Measurements from ENCODE around the gene NACAD.
A peak's percentile ranks its signal among the peaks of the same experiment; 100 is the strongest.

The NACAD gene

DNA sequence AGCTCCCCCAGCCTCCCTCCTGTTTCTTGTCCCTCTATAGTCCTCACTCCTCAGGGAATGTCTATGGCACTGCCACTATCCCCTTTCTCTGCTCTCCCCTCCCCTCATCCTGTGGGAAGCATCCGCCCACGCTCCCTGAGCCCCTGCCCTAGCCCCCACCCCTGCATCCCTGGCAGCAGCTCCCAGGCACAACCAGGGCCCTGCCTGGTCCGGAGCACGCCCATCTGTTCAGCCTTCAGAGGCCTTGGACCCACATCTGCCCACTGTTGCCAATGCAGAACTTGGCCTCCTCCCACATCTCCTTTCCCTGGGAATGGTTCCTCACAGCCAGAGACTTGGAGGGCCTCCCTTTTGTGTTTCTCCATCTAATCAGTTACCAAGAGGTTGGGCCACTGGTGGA, 43.1 kb upstream of the NACAD start:
- DNase-seq (ENCODE audit: low read depth in 2 of 2) = no peak
- TF ChIP-seq, protein P1, sequence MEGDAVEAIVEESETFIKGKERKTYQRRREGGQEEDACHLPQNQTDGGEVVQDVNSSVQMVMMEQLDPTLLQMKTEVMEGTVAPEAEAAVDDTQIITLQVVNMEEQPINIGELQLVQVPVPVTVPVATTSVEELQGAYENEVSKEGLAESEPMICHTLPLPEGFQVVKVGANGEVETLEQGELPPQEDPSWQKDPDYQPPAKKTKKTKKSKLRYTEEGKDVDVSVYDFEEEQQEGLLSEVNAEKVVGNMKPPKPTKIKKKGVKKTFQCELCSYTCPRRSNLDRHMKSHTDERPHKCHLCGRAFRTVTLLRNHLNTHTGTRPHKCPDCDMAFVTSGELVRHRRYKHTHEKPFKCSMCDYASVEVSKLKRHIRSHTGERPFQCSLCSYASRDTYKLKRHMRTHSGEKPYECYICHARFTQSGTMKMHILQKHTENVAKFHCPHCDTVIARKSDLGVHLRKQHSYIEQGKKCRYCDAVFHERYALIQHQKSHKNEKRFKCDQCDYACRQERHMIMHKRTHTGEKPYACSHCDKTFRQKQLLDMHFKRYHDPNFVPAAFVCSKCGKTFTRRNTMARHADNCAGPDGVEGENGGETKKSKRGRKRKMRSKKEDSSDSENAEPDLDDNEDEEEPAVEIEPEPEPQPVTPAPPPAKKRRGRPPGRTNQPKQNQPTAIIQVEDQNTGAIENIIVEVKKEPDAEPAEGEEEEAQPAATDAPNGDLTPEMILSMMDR (IDR thresholded peaks at IDR 0.05; ENCODE audit: low read depth, low read length) = no peak

DNA sequence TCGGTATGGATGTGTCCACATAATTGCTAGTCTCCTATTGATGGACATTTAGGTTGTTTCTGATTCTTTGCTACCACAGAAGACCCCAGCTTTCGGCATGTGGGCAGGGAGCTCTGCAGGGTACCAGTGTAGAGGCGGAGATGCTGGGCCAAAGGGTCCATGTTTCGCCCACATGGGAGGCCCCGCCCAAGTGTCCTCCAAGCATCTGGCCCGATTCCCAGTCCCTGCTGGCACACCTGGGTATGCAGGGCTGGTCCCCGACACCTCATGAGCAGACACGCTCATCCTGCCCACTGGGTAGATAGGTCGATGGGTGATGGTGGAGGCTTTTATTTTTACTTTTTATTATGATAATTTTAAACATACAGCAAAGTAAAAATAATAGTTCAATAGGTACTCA, 42.1 kb upstream of the NACAD start:
- no peak for DNase-seq (ENCODE audit: low read depth in 2 of 2)
- TF ChIP-seq, protein P1 (IDR thresholded peaks at IDR 0.05; ENCODE audit: low read depth, low read length) = no peak

More for the DNA sequence above, 43.1 kb upstream of the NACAD start:
- H3K4me3 ChIP-seq (replicated peaks in 1 of 2; ENCODE audit: low read depth in 2 of 2, low read length in 2 of 2) = no peak overlapping the region

DNA sequence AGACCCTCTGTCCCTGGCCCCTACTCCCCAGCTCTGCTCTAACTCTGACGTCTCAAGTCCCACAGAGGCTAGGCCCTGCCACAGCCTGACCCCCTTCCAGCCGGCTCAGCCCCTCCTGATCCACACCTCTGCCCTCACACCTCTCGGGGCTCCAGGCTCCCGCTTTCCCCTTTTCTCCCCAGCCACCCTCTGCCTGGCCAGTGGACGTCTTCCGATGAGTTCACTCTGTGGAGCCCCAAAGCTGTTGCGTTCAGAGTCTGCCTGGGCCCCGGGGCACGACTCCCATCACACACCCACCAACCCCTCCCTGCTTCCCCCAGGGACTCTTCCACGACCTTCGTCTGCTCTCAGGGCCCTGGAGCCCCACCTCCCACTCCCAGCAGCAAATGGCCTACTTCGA, 41.1 kb upstream of the NACAD start:
- H3K4me3 ChIP-seq (replicated peaks in 1 of 2; ENCODE audit: low read depth in 2 of 2, low read length in 2 of 2) = no peak overlapping the region
- TF ChIP-seq, protein P1 (IDR thresholded peaks at IDR 0.05; ENCODE audit: low read depth, low read length) = no peak
- DNase-seq (ENCODE audit: low read depth in 2 of 2) = no peak

More for the DNA sequence above, 42.1 kb upstream of the NACAD start:
- H3K4me3 ChIP-seq (replicated peaks in 1 of 2; ENCODE audit: low read depth in 2 of 2, low read length in 2 of 2) = no peak overlapping the region

- TF ChIP-seq, protein P1 (IDR thresholded peaks at IDR 0.05; ENCODE audit: low read depth, low read length) = no peak
- H3K4me3 ChIP-seq (replicated peaks in 1 of 2; ENCODE audit: low read depth in 2 of 2, low read length in 2 of 2) = no peak overlapping the region
- peak in 1 of 2 donors; percentile 6 for DNase-seq (ENCODE audit: low read depth in 2 of 2)
These were observed 40.5 kb upstream of the NACAD start for GRCh38 chr7:45129181-45129800.

DNA sequence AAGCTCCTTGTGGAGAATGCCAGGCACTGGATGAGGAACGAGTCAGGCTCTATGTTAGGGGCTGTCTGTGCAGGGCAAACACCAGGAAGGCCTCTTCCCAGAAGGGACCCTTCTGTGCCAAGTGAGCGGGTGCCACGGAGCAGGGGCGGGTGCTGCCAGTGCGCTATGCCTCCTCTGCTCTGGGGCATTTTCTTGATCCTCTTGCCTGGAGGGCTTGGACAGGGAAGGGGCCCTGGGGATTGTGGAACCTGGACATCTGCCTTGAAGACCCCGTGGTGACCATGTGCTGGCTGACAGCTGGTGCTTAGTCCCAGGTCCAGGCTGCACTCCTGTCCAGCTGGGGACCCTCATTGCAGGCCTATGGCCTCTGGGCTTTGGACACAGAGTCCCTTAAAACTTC, 38.2 kb upstream of the NACAD start:
- no peak for DNase-seq (ENCODE audit: low read depth in 2 of 2)
- no peak overlapping the region for H3K4me3 ChIP-seq (replicated peaks in 1 of 2; ENCODE audit: low read depth in 2 of 2, low read length in 2 of 2)
- TF ChIP-seq, protein P1 (IDR thresholded peaks at IDR 0.05; ENCODE audit: low read depth, low read length) = no peak

- H3K4me3 ChIP-seq (replicated peaks in 1 of 2; ENCODE audit: low read depth in 2 of 2, low read length in 2 of 2) = no peak overlapping the region
- no peak for DNase-seq (ENCODE audit: low read depth in 2 of 2)
These were observed 37.4 kb upstream of the NACAD start for GRCh38 chr7:45126201-45126600.

More at GRCh38 chr7:45126201-45126600, 37.4 kb upstream of the NACAD start:
- TF ChIP-seq, protein P1 (IDR thresholded peaks at IDR 0.05; ENCODE audit: low read depth, low read length) = no peak
